Kidney (tissue), 14 donors: ENCODE data around the gene DTNBP1. TPM values are rescaled to one million over a fixed set of nuclear protein-coding genes. Genes with fewer than 3 reads are reported as not detected.

Source experiments
- DNase-seq, 5 donors: peaks; one replicate each; pipeline ENCODE4 v3.0.0-alpha.2; 2013 to 2020
- FAIRE-seq: peaks from 2 replicates; lab custom pipeline; 2012; peaks lifted over from hg19 to GRCh38; lab: Jason Lieb, UNC
- H3K27ac ChIP-seq, 2 donors: one replicate each; pipeline ENCODE4 v1.7.0; 2013; ENCODE audit warnings: low read depth in 2 of 2, low read length in 2 of 2, inconsistent platforms in 1 of 2
- H3K27me3 ChIP-seq: one replicate; pipeline ENCODE4 v1.7.1; 2013; ENCODE audit warnings: low read length, inconsistent platforms; ENCODE audit not compliant: control insufficient read depth, insufficient read depth
- H3K36me3 ChIP-seq, 3 donors: one replicate each; pipeline versions ENCODE4 v1.7.0 to v1.7.1; 2013; ENCODE audit warnings: low read length in 3 of 3, control low read depth in 1 of 3, inconsistent platforms in 1 of 3; ENCODE audit not compliant: insufficient read depth in 3 of 3, control insufficient read depth in 2 of 3
- H3K4me1 ChIP-seq, 3 donors: one replicate each; pipeline versions ENCODE4 v1.7.0 to v1.7.1; 2013; ENCODE audit warnings: low read length in 3 of 3, inconsistent platforms in 1 of 3, low read depth in 1 of 3; ENCODE audit not compliant: control insufficient read depth in 2 of 3, insufficient read depth in 2 of 3
- H3K4me3 ChIP-seq, 3 donors: one replicate each; pipeline versions ENCODE4 v1.7.0 to v1.8.1; 2013; ENCODE audit warnings: low read length in 3 of 3, control low read depth in 1 of 3, inconsistent platforms in 1 of 3
- H3K9ac ChIP-seq, 3 donors: one replicate each; pipeline versions ENCODE4 v1.7.0 to v1.7.1; 2013; ENCODE audit warnings: low read length in 3 of 3, control low read depth in 1 of 3, inconsistent platforms in 1 of 3
- H3K9me3 ChIP-seq, 3 donors: one replicate each; pipeline versions ENCODE4 v1.7.0 to v1.7.1; 2013; ENCODE audit warnings: low read length in 3 of 3, control low read depth in 1 of 3, inconsistent platforms in 1 of 3; ENCODE audit not compliant: control insufficient read depth in 2 of 3, insufficient read depth in 1 of 3
- CTCF ChIP-seq: IDR thresholded peaks from 3 replicates; pipeline ENCODE4 v1.5.1; 2012; ENCODE audit warnings: mild to moderate bottlenecking, moderate library complexity, borderline replicate concordance; ENCODE audit not compliant: insufficient read depth; ENCODE audit errors: extremely low read depth
- intact Hi-C: fragments of 100-400 bp; cut with DNase I; formaldehyde crosslinking; loops from one replicate; pipeline ENCODE4 v1.11.1; 2022
- polyA plus RNA-seq: library from polyadenylated mRNA; stranded (reverse); fragments of 350-450 nt; fragmentation: Illumina TruSeq; extraction: RNeasy Lipid Tissue Mini Kit (QIAGEN cat#74804); gene quantifications from one replicate; pipeline ENCODE4 v1.2.3, GENCODE V29; 2014; ENCODE audit warnings: low read depth, low replicate concordance; ENCODE audit not compliant: insufficient read depth
- total RNA-seq: library from RNA; stranded (reverse); fragmentation: NEBNext Ultra II Directional; extraction: Animal tissue kit (Norgen Biotek cat#: 25700); gene quantifications from one replicate; pipeline ENCODE4 v1.2.1, GENCODE V29; 2021
- donor health status: control.
- donor health status: control.
- donor health status: control.
- donor health status: control.
- donor health status: control.
- donor health status: DM: yes; HTN: yes; CAD: no.
- donor health status: Normal renal cell carcinoma (clear cell type).

The DTNBP1 gene
- total and polyA plus RNA-seq, 2 donors from 2014 or later, result 25.2 to 36.2 TPM

GRCh38 chr6:15620611-15621010 lies 42.2 kb downstream of the DTNBP1 start:
- no peak overlapping the region for H3K27ac ChIP-seq
- FAIRE-seq (no peak), DNase-seq (peak in 3 of 5 donors; percentile 21 to 67 (median 64))
- H3K36me3 ChIP-seq, result no peaks in the 10 kb centered on the region
- H3K27me3 ChIP-seq, result no peaks in the 10 kb centered on the region
- H3K9me3 ChIP-seq, result no peaks in the 10 kb centered on the region
- no peak overlapping the region for H3K9ac ChIP-seq
- no peak for TF ChIP-seq CTCF
- H3K4me3 ChIP-seq, result no peak overlapping the region
- H3K4me1 ChIP-seq, result peaks cover 2 to 35% (median 17%) of the 10 kb centered on the region in 3 donors
- intact Hi-C loops, result no loop called here

DNA sequence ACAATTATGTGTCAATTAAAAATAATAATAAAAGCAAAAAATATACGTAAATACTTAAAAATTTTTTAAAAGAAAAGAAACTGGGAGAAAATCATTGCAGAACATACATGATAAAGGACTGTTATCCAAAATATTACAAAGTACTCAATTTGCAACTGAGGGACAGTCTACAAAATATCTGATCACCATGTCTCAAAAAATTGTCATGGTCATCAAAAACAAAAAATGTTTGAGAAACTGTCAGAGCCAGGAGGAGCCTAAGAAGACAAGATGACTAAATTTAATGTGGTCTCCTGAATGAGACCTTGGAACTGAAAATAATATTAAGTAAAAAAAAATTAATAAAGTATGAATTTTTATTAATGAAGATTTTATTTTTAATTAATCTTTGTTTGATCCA lies 43.5 kb downstream of the DTNBP1 start:
- intact Hi-C loops, result no loop called here
- Histone ChIP-seq H3K4me1 (peaks cover 2 to 38% (median 18%) of the 10 kb centered on the region in 3 donors), H3K9ac (no peak overlapping the region), H3K27ac (no peak overlapping the region), H3K9me3 (no peaks in the 10 kb centered on the region), H3K36me3 (no peaks in the 10 kb centered on the region), H3K27me3 (no peaks in the 10 kb centered on the region), H3K4me3 (no peak overlapping the region)
- DNase-seq (no peak), FAIRE-seq (no peak)
- TF ChIP-seq CTCF, result no peak

DNA sequence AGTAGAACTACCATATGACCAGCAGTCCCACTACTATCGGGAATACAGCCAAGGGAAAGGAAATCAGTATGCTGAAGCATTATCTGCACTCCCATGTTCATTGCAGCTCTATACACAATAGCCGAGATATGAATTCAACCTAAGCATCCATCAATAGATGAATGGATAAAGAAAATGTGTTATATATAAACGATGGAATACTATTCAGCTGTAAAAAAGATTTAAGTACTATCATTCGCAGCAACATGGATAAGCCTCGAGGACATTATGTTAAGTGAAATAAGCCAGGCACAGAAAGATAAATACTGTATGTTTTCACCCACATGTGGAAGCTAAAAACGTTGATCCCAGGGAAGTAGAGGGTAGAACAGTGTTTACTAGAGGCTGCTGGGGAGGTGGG lies 44.1 kb downstream of the DTNBP1 start:
- intact Hi-C loops, result no loop called here
- Histone ChIP-seq H3K27ac (no peak overlapping the region), H3K9ac (no peak overlapping the region), H3K4me3 (no peak overlapping the region), H3K36me3 (no peaks in the 10 kb centered on the region), H3K4me1 (peaks cover 2 to 38% (median 18%) of the 10 kb centered on the region in 3 donors), H3K27me3 (no peaks in the 10 kb centered on the region), H3K9me3 (no peaks in the 10 kb centered on the region)
- TF ChIP-seq CTCF, result no peak
- DNase-seq (no peak), FAIRE-seq (no peak)

GRCh38 chr6:15616261-15616660 lies 46.6 kb downstream of the DTNBP1 start:
- Histone ChIP-seq H3K4me3 (no peak overlapping the region), H3K27ac (peak overlapping the region; percentile 5 to 35), H3K36me3 (peaks cover 0 to 1% (median 0%) of the 10 kb centered on the region in 3 donors), H3K27me3 (no peaks in the 10 kb centered on the region), H3K4me1 (peaks cover 2 to 19% (median 9%) of the 10 kb centered on the region in 3 donors), H3K9me3 (no peaks in the 10 kb centered on the region), H3K9ac (peak overlapping the region in 1 of 3 donors; percentile 0)
- no peak for TF ChIP-seq CTCF
- no peak for FAIRE-seq
- intact Hi-C loops, result no loop called here
- peak in 3 of 5 donors; percentile 20 to 60 (median 57) for DNase-seq
